ENCODE measurements around the gene RND1. TPM values are rescaled to one million over a fixed set of nuclear protein-coding genes. Genes with fewer than 3 reads are reported as not detected.

The RND1 gene
- total and polyA plus RNA-seq, 2 of the 13 experiments (the other 11 are each of a cell fraction or from before 2014, with no cell fraction given): 1.8 to 1.9 TPM

- TF ChIP-seq ZNF30 (CRISPR knock-in tag; IDR thresholded peaks at IDR 0.05) (no peak), PHF21A (CRISPR knock-in tag; IDR thresholded peaks at IDR 0.05) (peak; percentile 40; the same call in 1 of the 2 replicates), MYC (CRISPR knock-in tag; IDR thresholded peaks at IDR 0.05; ENCODE audit: borderline replicate concordance) (no peak), MBD4 (IDR thresholded peaks at IDR 0.05; ENCODE audit: borderline replicate concordance, low read length) (no peak), MAZ (IDR thresholded peaks at IDR 0.05; ENCODE audit: borderline replicate concordance, low read depth, low read length) (no peak), MAZ (CRISPR knock-in tag; IDR thresholded peaks at IDR 0.05; ENCODE audit: low read depth) (no peak), ZBTB34 (CRISPR knock-in tag; IDR thresholded peaks at IDR 0.05) (no peak), KLF6 (CRISPR knock-in tag; IDR thresholded peaks at IDR 0.05) (no peak), ZNF703 (CRISPR knock-in tag; IDR thresholded peaks at IDR 0.05; ENCODE audit: borderline replicate concordance) (no peak), HNF1A (IDR thresholded peaks at IDR 0.05; ENCODE audit: low read depth) (peak; percentile 88), HNF1A (CRISPR knock-in tag; IDR thresholded peaks at IDR 0.05; ENCODE audit: borderline replicate concordance) (peak; percentile 93), ZBTB46 (CRISPR knock-in tag; IDR thresholded peaks at IDR 0.05; ENCODE audit: borderline replicate concordance) (no peak), MAFG (CRISPR knock-in tag; IDR thresholded peaks at IDR 0.05) (no peak)
- TF ChIP-seq, protein P1, sequence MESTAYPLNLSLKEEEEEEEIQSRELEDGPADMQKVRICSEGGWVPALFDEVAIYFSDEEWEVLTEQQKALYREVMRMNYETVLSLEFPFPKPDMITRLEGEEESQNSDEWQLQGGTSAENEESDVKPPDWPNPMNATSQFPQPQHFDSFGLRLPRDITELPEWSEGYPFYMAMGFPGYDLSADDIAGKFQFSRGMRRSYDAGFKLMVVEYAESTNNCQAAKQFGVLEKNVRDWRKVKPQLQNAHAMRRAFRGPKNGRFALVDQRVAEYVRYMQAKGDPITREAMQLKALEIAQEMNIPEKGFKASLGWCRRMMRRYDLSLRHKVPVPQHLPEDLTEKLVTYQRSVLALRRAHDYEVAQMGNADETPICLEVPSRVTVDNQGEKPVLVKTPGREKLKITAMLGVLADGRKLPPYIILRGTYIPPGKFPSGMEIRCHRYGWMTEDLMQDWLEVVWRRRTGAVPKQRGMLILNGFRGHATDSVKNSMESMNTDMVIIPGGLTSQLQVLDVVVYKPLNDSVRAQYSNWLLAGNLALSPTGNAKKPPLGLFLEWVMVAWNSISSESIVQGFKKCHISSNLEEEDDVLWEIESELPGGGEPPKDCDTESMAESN (CRISPR knock-in tag; conservative IDR thresholded peaks at IDR 0.05): no peak
- TF ChIP-seq, protein P2, sequence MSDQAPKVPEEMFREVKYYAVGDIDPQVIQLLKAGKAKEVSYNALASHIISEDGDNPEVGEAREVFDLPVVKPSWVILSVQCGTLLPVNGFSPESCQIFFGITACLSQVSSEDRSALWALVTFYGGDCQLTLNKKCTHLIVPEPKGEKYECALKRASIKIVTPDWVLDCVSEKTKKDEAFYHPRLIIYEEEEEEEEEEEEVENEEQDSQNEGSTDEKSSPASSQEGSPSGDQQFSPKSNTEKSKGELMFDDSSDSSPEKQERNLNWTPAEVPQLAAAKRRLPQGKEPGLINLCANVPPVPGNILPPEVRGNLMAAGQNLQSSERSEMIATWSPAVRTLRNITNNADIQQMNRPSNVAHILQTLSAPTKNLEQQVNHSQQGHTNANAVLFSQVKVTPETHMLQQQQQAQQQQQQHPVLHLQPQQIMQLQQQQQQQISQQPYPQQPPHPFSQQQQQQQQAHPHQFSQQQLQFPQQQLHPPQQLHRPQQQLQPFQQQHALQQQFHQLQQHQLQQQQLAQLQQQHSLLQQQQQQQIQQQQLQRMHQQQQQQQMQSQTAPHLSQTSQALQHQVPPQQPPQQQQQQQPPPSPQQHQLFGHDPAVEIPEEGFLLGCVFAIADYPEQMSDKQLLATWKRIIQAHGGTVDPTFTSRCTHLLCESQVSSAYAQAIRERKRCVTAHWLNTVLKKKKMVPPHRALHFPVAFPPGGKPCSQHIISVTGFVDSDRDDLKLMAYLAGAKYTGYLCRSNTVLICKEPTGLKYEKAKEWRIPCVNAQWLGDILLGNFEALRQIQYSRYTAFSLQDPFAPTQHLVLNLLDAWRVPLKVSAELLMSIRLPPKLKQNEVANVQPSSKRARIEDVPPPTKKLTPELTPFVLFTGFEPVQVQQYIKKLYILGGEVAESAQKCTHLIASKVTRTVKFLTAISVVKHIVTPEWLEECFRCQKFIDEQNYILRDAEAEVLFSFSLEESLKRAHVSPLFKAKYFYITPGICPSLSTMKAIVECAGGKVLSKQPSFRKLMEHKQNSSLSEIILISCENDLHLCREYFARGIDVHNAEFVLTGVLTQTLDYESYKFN (CRISPR knock-in tag; conservative IDR thresholded peaks at IDR 0.05): peak; percentile 73
Measured at GRCh38 chr12:48907245-48907644, 41.6 kb upstream of the RND1 start (continued).

Measured in HepG2 (cell line).